ENCODE data around the gene NDUFA11. TPM values are rescaled to one million over a fixed set of nuclear protein-coding genes. Genes with fewer than 3 reads are reported as not detected.
A peak's percentile ranks its signal among the peaks of the same experiment; 100 is the strongest.
"Not testable (repeated sequence)": the region's sequence is repeated elsewhere in the genome, so short reads cannot be mapped to it uniquely, and the experiment has no call there.

The NDUFA11 gene
- total RNA-seq, 2 donors from 2014 or later: 206 to 224 TPM

DNA sequence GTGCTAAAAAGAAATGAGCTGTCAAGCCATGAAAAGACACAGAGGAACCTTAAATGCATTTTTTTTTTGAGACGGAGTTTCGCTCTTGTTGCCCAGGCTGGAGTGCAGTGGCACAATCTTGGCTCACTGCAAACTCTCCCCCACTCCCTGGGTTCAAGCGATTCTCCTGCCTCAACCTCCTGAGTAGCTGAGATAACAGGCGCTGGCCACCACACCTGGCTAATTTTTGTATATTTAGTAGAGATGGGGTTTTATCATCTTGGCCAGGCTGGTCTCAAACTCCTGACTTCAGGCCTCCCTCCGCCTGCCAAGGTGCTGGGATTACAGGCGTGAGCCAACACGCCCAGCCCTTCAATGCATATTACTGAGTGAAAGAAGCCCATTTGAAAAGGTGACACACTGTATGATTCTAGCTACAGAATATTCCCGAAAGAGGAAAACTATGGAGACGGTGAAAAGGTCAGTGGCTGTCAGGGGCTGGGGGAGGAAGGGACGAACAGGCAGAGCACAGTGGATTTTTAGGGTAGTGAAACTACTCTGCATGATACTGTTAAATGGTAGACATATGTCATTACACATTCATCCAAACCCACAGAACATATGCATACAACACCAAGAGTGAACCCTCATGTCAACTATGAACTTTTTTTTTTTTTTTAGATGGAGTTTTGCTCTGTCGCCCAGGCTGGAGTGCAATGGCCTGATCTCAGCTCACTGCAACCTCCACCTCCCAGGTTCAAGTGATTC lies 19.4 kb downstream of the NDUFA11 start:
- not testable (repeated sequence) for H3K9me3 Mint-ChIP-seq; H3K27ac Mint-ChIP-seq; DNase-seq (ENCODE audit: low spot score in 2 of 2); H3K36me3 Mint-ChIP-seq; ATAC-seq

DNA sequence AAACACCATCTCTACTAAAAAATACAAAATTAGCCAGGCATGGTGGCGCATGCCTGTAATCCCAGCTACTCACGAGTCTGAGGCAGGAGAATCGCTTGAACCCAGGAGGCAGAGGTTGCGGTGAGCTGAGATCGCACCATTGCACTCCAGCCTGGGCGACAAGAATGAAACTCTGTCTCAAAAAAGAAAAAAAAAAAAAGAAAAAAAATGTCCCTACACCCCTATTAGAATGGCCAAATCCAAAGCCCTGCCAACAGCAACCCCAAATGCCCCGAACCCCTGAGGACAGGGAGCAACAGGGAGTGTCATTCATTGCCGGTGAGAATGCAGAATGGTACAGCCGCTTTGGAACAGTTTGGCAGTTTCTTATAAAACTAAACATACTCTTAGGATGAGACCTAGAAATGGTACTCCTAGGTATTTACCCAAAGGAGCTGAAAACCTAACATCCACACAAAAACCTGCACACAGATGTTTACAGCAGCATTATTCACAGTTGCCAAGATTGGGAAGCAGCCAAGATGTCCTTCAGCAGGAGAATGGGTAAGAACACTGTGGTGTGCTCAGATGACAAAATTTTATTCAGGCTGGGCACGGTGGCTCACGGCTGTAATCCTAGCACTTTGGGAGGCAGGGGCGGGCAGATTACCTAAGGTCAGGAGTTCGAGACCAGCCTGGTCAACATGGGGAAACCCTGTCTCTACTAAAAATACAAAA lies 20.3 kb downstream of the NDUFA11 start:
- H3K36me3 Mint-ChIP-seq, H3K27ac Mint-ChIP-seq, ATAC-seq: not testable (repeated sequence)

DNA sequence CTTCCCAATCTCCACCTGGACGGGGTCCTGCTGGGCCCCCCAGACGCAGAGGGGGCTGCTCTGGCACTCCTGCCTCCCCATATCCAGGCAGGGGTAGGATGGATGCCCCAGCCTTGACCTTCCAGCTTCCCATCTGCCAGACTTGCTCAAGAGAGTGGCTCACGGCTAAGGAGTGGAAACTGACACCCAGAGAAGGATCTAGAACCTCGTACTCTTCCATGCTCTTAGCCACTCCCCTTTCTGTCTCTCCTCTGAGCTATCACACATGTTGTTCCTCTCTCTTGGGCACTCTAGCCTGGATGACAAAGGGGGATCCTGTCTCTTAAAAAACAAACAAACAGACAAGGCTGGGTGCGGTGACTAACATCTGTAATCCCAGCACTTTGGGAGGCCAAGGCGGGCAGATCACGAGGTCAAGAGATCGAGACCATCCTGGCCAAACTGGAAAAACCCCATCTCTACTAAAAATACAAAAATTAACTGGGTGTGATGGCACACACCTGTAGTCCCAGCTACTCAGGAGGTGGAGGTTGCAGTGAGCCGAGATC lies 21.1 kb downstream of the NDUFA11 start:
- no peak for DNase-seq (ENCODE audit: low spot score in 2 of 2)
- H3K36me3 Mint-ChIP-seq: no peaks in the 10 kb centered on the region
- no peaks in the 10 kb centered on the region for H3K9me3 Mint-ChIP-seq
- ATAC-seq: no peak
- peak overlapping the region; percentile 28 to 44 for H3K27ac Mint-ChIP-seq

More for the DNA sequence above, 20.3 kb downstream of the NDUFA11 start:
- not testable (repeated sequence) for H3K9me3 Mint-ChIP-seq; DNase-seq (ENCODE audit: low spot score in 2 of 2)

DNA sequence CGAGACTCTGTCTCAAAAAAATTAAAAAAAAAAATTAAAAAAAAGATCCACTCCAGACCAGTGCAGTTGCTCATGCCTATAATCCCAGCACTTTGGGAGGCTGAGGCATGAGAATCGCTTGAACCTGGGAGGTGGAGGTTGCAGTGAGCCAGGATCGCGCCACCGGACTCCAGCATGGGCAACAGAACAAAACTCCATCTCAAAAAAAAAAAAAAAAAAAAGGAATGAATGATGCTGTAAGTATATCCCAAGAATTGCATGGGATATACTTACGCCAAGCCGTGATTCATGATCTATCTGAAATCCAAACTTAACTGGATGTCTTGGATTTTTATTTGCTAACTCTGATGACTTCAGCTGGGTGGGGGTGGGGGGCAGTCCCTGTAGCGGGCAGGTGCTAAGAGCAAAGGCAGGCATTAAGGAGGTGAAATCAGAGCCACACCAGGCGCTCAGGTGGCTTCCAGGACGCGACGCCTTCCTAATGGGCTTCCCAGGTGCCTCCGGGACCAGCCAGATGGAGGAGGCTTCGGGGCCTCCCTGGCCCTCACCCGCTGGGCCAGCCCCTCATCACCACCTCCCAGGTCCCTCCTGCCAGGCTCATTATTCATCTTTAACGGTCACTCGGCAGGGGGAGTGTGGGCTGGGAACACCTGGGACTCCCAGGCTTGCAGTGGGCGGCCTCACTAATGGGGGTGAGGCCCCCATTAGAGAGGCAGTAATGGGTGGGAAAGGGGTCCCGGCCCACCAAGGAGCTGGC lies 21.9 kb downstream of the NDUFA11 start:
- Mint-ChIP-seq H3K36me3 (no peaks in the 10 kb centered on the region), H3K27ac (peak overlapping the region in 1 of 2 donors; percentile 28), H3K9me3 (no peaks in the 10 kb centered on the region)
- no peak for DNase-seq (ENCODE audit: low spot score in 2 of 2)
- ATAC-seq: no peak

DNA sequence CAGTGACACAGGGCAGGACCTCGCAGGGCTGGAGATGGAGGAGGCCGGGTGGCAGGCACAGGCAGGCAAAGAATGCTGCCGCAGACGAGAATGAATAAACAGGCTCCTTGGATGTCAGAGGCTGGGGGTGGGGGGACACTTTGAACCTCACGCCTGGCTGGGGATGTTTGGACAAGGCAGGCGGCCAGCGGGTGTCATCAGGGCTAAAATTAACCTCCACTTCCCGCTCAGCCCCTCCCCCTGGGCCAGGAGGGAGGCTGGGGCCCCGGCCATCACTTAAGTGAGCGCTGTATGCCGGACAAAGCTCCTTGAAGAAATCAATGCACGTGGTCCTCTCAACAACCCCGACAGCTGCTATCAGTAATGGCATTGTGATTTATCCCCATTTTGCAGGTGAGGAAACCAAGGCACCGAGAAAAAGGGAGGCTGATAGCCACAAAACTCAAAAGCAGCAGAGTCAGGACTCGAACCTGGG lies 22.9 kb downstream of the NDUFA11 start:
- no peaks in the 10 kb centered on the region for H3K36me3 Mint-ChIP-seq
- H3K27ac Mint-ChIP-seq: no peak overlapping the region
- ATAC-seq: no peak
- no peaks in the 10 kb centered on the region for H3K9me3 Mint-ChIP-seq
- no peak for DNase-seq (ENCODE audit: low spot score in 2 of 2)

DNA sequence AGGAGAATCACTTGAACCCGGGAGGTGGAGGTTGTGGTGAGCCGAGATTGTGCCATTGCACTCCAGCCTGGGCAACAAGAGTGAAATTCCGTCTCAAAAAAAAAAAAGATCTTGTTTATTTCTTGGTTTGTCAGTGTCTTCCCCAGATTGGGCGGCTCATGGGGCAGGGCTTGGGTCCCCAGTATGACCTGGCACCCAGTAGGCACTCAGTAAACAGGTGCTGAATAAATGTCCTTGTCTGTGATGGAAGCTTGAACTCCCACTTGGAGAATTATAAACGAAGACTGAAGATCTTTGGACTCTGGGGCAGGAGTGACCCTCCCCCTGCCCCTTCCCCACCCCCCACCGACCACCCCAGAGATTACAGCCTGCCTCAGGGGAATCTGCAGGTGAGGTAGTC lies 23.4 kb downstream of the NDUFA11 start:
- no peaks in the 10 kb centered on the region for H3K36me3 Mint-ChIP-seq
- DNase-seq (ENCODE audit: low spot score in 2 of 2) (no peak), ATAC-seq (no peak)
- no peak overlapping the region for H3K27ac Mint-ChIP-seq
- H3K9me3 Mint-ChIP-seq: no peaks in the 10 kb centered on the region

DNA sequence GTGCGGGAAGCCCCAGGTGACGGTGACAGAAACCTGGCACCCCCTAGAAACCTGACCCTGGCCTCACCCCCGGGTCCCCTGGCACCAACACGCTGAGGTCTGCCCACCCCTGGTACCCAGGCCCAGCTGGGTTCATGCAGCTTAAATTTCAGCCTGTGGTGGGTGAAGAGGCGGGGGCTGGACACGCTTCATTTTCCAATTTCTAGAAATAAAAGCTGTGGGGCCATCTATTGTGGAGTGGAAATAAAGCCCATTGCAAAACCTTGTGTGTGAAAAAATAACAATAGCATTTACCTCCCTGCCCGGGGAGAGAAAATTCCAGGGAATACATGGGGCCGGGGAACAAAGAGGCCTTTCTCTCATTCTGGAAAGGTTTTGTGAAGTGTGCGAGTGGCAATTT lies 25.7 kb downstream of the NDUFA11 start:
- no peak for DNase-seq (ENCODE audit: low spot score in 2 of 2)
- Mint-ChIP-seq H3K36me3 (no peaks in the 10 kb centered on the region), H3K9me3 (no peaks in the 10 kb centered on the region), H3K27ac (no peak overlapping the region)
- no peak for ATAC-seq

DNA sequence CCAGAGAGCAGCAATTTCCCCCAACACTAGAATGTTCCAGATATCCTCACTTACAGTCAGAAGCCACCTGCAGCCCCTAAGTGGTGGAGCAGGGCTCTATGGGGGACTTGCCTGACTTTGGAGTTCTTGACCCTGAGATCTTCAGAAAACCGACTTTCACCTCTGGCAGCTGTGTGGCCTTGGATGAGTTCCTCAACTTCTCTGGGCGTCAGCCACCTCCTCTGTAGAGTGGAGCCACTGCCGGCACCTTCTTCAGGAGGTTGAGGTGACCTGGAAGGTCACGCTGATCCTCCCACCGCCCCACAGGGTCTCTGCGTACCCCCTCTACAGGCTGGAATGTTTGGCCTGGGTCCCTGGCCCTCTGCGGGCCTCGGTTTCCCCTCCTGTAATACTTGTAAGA lies 26.2 kb downstream of the NDUFA11 start:
- DNase-seq (ENCODE audit: low spot score in 2 of 2) (no peak), ATAC-seq (no peak)
- Mint-ChIP-seq H3K27ac (no peak overlapping the region), H3K9me3 (no peaks in the 10 kb centered on the region), H3K36me3 (no peaks in the 10 kb centered on the region)

DNA sequence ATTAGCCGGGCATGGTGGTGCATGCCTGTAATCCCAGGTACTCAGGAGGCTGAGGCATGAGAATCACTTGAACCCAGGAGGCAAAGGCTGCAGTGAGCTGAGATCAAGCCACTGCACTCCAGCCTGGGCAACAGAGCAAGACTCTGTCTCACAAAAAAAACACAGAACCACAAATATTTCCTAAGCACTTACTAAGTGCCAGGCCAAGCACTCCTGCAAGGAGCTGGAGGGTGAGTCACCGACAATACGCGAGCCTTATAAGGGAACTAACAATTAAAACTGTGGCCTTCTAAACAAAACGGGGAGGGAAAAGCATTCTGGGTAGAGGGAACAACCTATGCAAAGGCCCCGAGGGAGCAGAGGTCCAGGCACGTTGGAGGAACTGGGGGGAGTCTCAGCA lies 29.1 kb downstream of the NDUFA11 start:
- not testable (repeated sequence) for H3K27ac Mint-ChIP-seq; DNase-seq (ENCODE audit: low spot score in 2 of 2); H3K36me3 Mint-ChIP-seq; ATAC-seq; H3K9me3 Mint-ChIP-seq

DNA sequence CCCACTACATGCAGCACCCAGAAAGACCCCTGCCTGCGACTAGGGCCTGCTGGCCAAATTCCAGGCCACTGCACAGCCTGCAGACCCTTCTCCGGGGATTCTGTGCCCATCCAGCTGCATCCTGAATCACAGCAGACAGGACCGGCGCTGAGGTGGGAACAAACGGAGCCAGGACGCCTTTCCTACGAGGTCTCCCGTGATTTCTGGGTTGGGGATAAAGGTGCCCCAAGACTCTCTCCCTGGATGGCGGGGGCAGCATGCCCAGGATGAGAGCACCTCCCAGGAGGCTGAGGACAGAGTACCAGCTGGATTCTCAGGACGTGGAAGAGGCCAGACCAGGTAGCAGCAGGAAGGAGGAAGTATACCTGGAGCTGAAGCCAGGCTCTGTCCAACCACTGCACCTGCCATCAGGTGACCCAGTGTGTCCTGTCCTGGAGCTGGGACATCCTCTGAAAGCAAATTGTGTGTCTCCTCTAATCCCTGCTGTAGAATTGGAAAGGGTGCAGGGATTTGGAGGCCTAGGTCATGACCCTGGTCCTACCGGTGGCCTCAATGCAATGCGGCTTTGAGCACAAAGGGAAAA lies 29.9 kb downstream of the NDUFA11 start:
- Mint-ChIP-seq H3K27ac (no peak overlapping the region), H3K36me3 (no peaks in the 10 kb centered on the region), H3K9me3 (no peaks in the 10 kb centered on the region)
- no peak for DNase-seq (ENCODE audit: low spot score in 2 of 2)
- ATAC-seq: no peak

DNA sequence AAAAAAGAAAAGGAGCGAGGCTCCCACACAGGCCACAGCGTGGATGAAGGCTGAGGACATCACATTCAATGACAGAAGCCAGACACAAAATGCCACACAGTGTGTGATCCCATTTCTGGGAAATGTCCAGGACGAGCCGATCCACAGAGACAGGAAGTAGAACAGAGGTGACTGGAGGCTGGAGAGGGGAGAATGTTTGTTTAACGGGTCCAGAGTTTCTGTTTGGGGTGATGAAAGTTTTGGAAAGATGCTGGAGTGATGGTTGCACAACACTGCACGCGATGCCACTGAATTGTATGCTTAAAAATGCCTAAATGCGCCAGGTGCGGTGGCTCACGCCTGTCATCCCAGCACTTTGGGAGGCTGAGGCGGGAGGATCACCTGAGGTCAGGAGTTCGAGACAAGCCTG lies 32.6 kb downstream of the NDUFA11 start:
- no peak for DNase-seq (ENCODE audit: low spot score in 2 of 2)
- peak overlapping the region in 1 of 2 donors; percentile 79 for H3K27ac Mint-ChIP-seq
- ATAC-seq: no peak
- no peaks in the 10 kb centered on the region for H3K36me3 Mint-ChIP-seq
- H3K9me3 Mint-ChIP-seq: no peaks in the 10 kb centered on the region

DNA sequence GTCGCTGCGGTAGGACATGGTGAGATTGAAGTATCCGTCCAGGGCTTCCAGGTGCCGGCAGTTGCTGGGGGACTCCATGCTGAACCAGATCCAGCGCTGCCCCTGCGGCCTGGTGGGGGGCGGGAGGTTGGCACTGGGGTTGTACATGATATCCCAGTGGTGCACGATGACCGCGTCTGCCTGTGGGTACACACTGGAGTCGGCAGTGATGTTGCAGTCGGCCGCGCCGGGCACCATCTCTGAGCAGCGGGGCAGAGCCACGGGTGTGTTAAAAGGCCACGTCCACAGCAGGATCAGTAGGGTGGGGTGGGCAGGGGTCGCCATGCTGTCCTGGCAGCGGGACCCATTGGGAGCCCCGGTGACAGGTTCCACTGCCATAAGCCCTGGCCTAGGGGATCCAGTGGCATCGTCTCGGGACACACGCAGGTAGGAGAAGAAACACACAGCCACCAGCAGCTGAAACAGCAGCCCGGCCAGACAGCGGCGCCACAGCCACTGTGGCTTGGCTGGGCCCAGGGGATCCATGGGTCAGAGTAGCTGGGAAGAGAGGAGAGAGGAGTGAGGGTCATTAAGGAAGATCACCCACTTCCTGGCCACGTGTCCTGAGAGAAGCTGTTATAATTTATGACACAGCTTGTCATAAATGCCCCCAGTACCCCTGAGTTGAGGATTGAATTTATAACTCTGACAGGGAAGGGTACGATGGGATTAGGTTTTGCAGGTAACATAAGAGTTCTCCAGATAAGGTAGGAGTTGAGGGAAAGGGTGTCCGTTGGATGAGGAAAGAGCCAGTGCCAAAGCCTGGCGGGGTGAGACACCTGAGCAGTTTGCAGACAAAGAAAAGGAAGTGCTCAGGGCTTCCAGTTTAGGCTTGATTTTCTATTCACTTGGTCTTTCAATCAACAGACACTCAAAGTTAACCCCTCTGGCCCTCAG lies 36.1 kb downstream of the NDUFA11 start:
- DNase-seq (ENCODE audit: low spot score in 2 of 2) (no peak), ATAC-seq (no peak)
- peak overlapping the region; percentile 22 to 37 for H3K27ac Mint-ChIP-seq
- no peaks in the 10 kb centered on the region for H3K36me3 Mint-ChIP-seq
- no peaks in the 10 kb centered on the region for H3K9me3 Mint-ChIP-seq

DNA sequence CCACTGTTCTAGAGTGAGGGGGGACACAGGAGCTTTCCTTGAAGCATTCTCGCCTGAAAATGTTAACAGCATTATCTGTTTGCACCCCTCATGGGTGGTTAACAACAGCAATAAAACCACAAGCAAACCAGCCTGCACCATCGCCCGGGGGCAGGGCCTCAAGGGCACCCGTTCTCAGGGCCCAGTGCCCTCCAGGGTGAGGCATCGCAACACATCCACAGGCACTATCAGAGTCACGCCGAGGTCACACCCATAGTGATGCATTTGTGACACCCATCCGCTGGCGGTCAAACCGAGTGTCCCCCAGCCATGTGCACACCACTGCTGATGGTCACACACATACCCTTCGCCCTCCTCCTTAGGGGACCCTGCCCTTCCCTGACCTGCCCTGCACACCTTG lies 37.8 kb downstream of the NDUFA11 start:
- no peaks in the 10 kb centered on the region for H3K9me3 Mint-ChIP-seq
- no peak for DNase-seq (ENCODE audit: low spot score in 2 of 2)
- no peak for ATAC-seq
- H3K36me3 Mint-ChIP-seq: no peaks in the 10 kb centered on the region
- peak overlapping the region in 1 of 2 donors; percentile 75 for H3K27ac Mint-ChIP-seq

DNA sequence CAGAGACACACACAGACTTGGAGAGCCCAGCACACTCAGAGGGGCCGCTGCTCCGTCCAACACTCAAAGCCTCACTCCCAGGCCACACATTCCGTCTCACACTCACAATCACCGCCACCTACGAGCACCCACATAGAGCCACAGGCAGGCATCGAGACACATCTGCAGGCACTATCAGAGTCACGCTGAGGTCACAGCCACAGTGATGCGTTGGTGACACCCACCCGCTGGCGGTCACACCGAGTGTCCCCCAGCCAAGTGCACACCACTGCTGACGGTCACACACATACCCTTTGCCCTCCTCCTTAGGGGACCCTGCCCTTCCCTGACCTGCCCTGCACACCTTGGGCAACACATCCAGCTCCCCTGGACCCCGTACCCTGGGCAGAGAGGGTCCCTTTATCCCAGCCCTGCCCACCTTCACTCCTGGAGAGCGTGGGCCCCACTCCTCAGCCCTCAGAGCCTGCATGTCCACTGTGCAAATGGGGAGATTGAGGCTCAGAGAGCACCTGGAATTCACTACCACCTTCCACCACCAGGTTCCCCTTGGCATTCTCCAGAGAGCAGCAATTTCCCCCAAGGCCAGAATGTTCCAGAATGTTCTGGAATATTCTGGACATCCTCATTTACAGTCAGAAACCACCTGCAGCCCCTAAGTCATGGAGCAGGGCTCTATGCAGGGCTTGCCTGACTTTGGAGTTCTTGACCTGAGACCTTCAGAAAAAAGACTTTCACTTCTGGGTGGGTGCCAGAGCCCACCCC lies 38.7 kb downstream of the NDUFA11 start:
- DNase-seq (ENCODE audit: low spot score in 2 of 2) (no peak), ATAC-seq (no peak)
- H3K27ac Mint-ChIP-seq: peak overlapping the region in 1 of 2 donors; percentile 75
- no peaks in the 10 kb centered on the region for H3K36me3 Mint-ChIP-seq
- H3K9me3 Mint-ChIP-seq: no peaks in the 10 kb centered on the region
